HL-60 (cell line): Measurements from ENCODE around the gene MRPS25.

Experiments
- DNase-seq, 2 experiments: peaks; one replicate each; pipeline ENCODE4 v3.0.0-alpha.2; 2010 to 2020; ENCODE audit warnings: low read depth in 1 of 2, low spot score in 1 of 2
- H3K27ac ChIP-seq: fragments of 250-450 bp; sonication (Bioruptor Pico); replicated peaks from 2 replicates; pipeline ENCODE4 v1.5.1; 2020; ENCODE audit warnings: mild to moderate bottlenecking, moderate library complexity
- H3K27me3 ChIP-seq: fragments of 250-450 bp; sonication (Bioruptor Pico); 2 replicates; pipeline ENCODE4 v1.5.1; 2021; ENCODE audit warnings: mild to moderate bottlenecking, moderate library complexity; ENCODE audit not compliant: insufficient read depth, poor library complexity, severe bottlenecking
- H3K4me3 ChIP-seq: replicated peaks from 2 replicates; pipeline ENCODE4 v1.5.1; 2011; ENCODE audit warnings: mild to moderate bottlenecking, control low read depth, low read length; ENCODE audit not compliant: insufficient read depth
- CTCF ChIP-seq: IDR thresholded peaks from one replicate; pipeline ENCODE4 v1.5.1; 2011; ENCODE audit warnings: low read length, control low read depth, inconsistent platforms; ENCODE audit not compliant: insufficient read depth
- GABPA ChIP-seq: IDR thresholded peaks from 2 replicates; pipeline ENCODE4 v1.6.1; 2012; ENCODE audit warnings: low read depth
- POLR2AphosphoS5 ChIP-seq: IDR thresholded peaks from 2 replicates; pipeline ENCODE4 v1.6.1; 2012; ENCODE audit warnings: low read depth
- REST ChIP-seq: IDR thresholded peaks from 2 replicates; pipeline ENCODE4 v1.6.1; 2012; ENCODE audit warnings: low read depth; ENCODE audit not compliant: insufficient replicate concordance
- SPI1 ChIP-seq: IDR thresholded peaks from 2 replicates; pipeline ENCODE4 v1.6.1; 2012; ENCODE audit warnings: low read depth, mild to moderate bottlenecking, borderline replicate concordance

Gene MRPS25

GRCh38 chr3:15064299-15064834 lies 748 bp downstream of the MRPS25 start:
- H3K27me3 ChIP-seq = no peaks in the 10 kb centered on the region
- DNase-seq = peak; percentile 52 to 57
- peak overlapping the region; percentile 88 for H3K27ac ChIP-seq
- H3K4me3 ChIP-seq = peak overlapping the region; percentile 90
- peak; percentile 21; the same call in 1 of the 2 replicates for TF ChIP-seq SPI1
- no peak for TF ChIP-seq REST
- TF ChIP-seq GABPA = no peak
- no peak for TF ChIP-seq CTCF
- TF ChIP-seq POLR2AphosphoS5 = no peak

- DNase-seq = no peak
- peak overlapping the region; percentile 88; the same call in 1 of the 2 replicates for H3K27ac ChIP-seq
- peak overlapping the region; percentile 90 for H3K4me3 ChIP-seq
- H3K27me3 ChIP-seq = no peaks in the 10 kb centered on the region
- TF ChIP-seq REST (no peak), GABPA (no peak), SPI1 (no peak), CTCF (no peak), POLR2AphosphoS5 (no peak)
Measured at GRCh38 chr3:15063656-15064286, 1.3 kb downstream of the MRPS25 start.

GRCh38 chr3:15063238-15063637 lies 1.9 kb downstream of the MRPS25 start:
- no peaks in the 10 kb centered on the region for H3K27me3 ChIP-seq
- no peak for DNase-seq
- no peak for TF ChIP-seq REST
- TF ChIP-seq GABPA = no peak
- TF ChIP-seq POLR2AphosphoS5 = no peak
- peak overlapping the region; percentile 90 for H3K4me3 ChIP-seq
- H3K27ac ChIP-seq = peak overlapping the region; percentile 88; the same call in 1 of the 2 replicates
